ENCODE results near the gene TENM4.

- TF ChIP-seq CTCF (conservative IDR thresholded peaks at IDR 0.05; ENCODE audit: low read length) (no peak), EZH2phosphoT487 (IDR thresholded peaks at IDR 0.05; ENCODE audit: borderline replicate concordance, low read depth, low read length) (no peak)
These were observed 87.1 kb downstream of the TENM4 start for GRCh38 chr11:79353706-79354105.
